ENCODE results near the gene GNAZ.

Gene GNAZ

DNA sequence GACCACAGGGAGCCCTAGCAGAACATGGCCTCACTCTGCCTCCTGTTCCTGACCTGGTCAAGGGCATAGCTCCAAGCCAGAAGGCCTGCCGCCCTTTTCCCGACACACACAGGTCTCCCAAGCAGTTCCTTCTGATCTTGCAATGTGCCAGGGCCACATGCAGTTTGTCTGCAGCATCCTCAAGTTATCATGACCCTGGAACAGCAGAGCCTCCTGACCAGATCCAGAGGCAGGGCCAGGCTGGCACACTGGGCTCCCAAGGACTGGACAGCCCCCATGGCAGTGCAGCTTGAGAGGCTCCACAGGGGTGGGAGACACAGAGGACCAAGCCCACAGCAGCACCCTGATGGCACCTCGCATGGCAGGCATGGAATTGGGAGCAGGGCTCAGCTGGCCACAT is 31.2 kb downstream of the GNAZ start:
- no peak overlapping the region for H3K4me3 ChIP-seq (ENCODE audit: low read depth, low read length)
- no peak for DNase-seq (ENCODE audit: low read depth)
- TF ChIP-seq, protein P1, sequence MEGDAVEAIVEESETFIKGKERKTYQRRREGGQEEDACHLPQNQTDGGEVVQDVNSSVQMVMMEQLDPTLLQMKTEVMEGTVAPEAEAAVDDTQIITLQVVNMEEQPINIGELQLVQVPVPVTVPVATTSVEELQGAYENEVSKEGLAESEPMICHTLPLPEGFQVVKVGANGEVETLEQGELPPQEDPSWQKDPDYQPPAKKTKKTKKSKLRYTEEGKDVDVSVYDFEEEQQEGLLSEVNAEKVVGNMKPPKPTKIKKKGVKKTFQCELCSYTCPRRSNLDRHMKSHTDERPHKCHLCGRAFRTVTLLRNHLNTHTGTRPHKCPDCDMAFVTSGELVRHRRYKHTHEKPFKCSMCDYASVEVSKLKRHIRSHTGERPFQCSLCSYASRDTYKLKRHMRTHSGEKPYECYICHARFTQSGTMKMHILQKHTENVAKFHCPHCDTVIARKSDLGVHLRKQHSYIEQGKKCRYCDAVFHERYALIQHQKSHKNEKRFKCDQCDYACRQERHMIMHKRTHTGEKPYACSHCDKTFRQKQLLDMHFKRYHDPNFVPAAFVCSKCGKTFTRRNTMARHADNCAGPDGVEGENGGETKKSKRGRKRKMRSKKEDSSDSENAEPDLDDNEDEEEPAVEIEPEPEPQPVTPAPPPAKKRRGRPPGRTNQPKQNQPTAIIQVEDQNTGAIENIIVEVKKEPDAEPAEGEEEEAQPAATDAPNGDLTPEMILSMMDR (IDR thresholded peaks at IDR 0.05; ENCODE audit: low read depth, low read length, missing control alignments), result no peak

DNA sequence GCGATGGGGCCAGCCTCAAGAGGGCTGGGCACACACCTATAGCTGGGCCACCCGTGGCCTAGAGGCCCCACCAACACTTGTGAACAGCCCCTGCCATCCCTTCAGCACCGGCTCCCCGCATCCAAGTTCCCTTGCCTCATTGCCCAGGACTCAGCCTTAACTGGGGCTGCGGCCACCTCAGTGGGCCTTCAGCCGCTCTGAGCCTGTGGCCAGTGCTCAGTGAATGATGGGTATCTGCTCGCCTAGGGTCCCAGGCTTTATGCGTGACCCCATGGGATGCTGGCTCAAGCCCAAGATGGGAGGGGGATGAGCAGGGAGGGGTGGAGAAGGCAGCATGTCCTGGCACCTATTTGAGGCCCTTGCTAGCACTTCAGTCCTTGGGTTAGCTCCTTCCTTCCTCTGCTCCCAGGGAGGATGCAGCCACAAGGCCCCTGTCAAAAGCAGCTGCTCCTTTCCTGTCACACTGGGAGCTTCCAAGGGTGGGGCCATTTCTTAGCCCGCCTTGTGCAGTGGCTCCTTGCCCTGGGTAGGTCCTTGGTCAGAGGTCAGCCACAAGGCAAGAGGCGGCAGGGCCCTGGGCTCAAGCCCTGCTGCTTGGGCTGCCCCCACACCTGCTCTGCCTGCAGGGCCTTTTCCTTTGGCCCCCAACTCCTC is 31.8 kb downstream of the GNAZ start:
- TF ChIP-seq, protein P1 (IDR thresholded peaks at IDR 0.05; ENCODE audit: low read depth, low read length, missing control alignments), result no peak
- H3K4me3 ChIP-seq (ENCODE audit: low read depth, low read length), result no peak overlapping the region
- DNase-seq (ENCODE audit: low read depth), result no peak

DNA sequence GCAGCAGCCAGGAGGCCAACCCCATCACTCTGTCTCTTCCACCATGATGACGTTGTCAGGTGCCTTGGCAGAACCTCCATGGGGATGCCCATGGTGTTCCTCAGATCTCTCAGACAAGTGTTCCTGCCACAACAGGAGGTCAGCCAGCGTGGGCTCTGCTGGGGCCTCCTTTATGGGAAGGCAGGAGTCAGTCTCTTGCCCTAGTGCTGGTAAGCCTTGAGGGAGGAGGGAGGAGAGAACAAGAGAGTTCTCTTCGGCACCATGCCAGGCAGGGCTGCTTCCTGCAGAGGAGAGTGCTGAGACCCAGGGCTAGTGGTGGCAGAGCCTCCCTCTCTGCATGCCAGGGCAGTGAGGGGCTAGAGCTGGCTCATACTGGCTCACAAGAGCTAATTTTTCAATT is 32.5 kb downstream of the GNAZ start:
- H3K4me3 ChIP-seq (ENCODE audit: low read depth, low read length), result no peak overlapping the region
- TF ChIP-seq, protein P1 (IDR thresholded peaks at IDR 0.05; ENCODE audit: low read depth, low read length, missing control alignments), result no peak
- DNase-seq (ENCODE audit: low read depth), result no peak

DNA sequence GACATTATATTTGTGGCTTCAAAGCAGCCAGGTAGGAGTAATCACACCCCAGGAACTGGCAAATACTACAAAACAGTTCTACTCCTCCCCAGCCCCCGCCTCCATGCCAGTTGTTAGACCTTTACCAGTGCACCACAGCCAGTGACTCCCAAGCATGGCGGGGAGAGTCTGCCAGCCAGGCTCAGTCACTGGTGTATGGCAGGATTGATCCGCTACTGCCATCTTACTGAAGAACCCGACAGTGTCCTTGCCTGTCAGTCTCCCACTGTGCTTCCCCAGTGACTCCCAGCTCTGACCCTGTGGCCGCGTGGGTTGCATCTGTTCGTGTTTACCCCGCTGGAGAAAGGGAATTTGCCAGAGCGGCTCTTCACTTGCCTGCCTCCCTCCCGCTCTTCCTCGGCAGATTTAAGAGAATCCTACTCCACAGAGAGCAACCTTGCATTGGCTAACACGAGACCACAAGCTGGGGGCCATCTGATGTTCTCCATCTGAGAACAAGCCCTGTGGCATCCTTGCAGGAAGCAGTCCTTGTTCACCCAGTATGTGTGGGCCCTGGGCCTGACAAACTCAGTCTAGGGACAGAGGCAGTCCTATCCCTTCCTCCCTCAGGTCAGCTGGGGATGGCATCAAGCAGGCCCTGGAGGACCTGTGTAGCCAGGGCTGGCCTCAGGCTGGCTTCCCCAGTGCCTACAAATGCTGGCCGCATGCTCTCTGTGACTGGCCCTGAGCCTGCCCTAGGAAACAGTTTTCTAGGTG is 33.1 kb downstream of the GNAZ start:
- H3K4me3 ChIP-seq (ENCODE audit: low read depth, low read length), result no peak overlapping the region
- DNase-seq (ENCODE audit: low read depth), result no peak
- TF ChIP-seq, protein P1 (IDR thresholded peaks at IDR 0.05; ENCODE audit: low read depth, low read length, missing control alignments), result no peak

DNA sequence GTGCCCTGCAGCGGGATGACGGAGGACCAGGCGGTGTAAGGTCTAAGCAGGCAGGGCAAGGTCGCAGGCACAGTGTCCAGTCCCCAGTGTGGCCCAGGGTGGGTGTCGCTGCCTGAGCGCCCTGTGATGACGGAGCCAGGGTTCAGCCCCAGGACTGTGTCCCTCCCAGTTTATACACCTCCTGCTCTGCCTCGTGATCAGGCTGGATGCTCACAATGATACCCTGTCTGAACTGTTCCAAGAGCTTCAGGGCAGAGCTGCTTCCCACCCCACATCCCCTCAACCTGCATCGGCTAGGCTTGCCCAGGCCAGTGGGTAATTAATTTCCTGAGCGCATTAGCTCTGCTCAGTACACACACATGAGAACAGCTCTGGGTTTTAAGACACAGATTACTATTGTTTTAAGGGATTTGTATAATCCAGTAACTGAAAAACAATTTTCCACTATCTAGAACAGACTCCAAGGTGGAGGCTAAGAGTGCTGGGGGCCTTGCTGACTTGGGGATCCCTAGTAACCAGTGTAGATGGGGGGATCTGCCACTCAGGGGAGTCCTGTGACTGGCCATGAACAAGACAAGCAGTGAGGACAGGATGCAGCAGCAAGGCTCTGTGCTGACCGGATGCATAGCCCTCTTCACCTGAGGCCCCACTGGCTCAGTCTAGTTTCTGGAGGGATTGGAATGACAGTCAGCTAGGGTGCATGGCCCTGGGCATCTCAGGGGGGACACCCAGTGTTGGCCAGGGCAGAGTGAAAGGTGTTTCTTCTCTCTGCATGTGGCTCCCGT is 34.1 kb downstream of the GNAZ start:
- DNase-seq (ENCODE audit: low read depth), result no peak
- TF ChIP-seq, protein P1 (IDR thresholded peaks at IDR 0.05; ENCODE audit: low read depth, low read length, missing control alignments), result no peak
- no peak overlapping the region for H3K4me3 ChIP-seq (ENCODE audit: low read depth, low read length)

DNA sequence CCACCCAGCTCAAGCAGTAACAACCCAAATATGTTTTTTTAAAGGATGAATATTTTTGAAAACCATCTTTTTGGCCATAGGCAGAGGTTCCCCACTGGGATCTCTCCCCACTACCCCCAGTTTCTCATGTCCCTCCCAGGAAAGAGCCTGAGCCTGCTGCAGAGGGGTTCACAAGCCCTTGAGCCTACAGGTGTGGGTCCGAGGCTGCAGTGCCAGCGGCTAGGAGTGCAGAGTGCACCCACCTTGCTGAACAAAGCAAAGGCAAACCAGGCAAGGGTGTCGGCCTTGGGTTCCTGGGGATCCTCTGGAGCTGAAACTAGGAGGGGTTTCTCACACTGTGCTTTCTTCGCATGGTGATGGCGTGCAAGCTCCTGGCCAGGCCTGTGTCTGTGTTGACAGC is 35.0 kb downstream of the GNAZ start:
- no peak for DNase-seq (ENCODE audit: low read depth)
- TF ChIP-seq, protein P1 (IDR thresholded peaks at IDR 0.05; ENCODE audit: low read depth, low read length, missing control alignments), result no peak
- no peak overlapping the region for H3K4me3 ChIP-seq (ENCODE audit: low read depth, low read length)

Measured in GM12864 (cell line).